Activated CD8-positive, alpha-beta memory T cell treated with anti-CD3 and anti-CD28 coated beads, Interleukin-2, amount 50 U/mL, for 24 hours (primary cell): ENCODE results near the gene PCDHA11.
"Not testable (repeated sequence)": the region's sequence is repeated elsewhere in the genome, so short reads cannot be mapped to it uniquely, and the experiment has no call there.

ENCODE experiments used
- DNase-seq: peaks from one replicate; pipeline ENCODE4 v3.0.0-alpha.2; 2020; ENCODE audit errors: extremely low read depth

PCDHA11 gene

GRCh38 chr5:140848139-140849102 is 20.3 kb upstream of the PCDHA11 start, which contains the start of gene PCDHA9:
Gene PCDHA9 (plus strand): TSS chr5:140848382. CDS start chr5:140848496, 114 bp downstream.
- DNase-seq = not testable (repeated sequence)

- not testable (repeated sequence) for DNase-seq
Measured at GRCh38 chr5:140849831-140850634, 18.7 kb upstream of the PCDHA11 start.

- no peak for DNase-seq
Measured at GRCh38 chr5:140855772-140856674, 12.7 kb upstream of the PCDHA11 start, which contains the start of gene PCDHA10. Gene PCDHA10 (plus strand): TSS chr5:140855897. CDS start chr5:140856049, 152 bp downstream.

- no peak for DNase-seq
Measured at GRCh38 chr5:140857177-140857986, 11.4 kb upstream of the PCDHA11 start.

GRCh38 chr5:140857987-140858240 is 10.8 kb upstream of the PCDHA11 start:
- no peak for DNase-seq

- no peak for DNase-seq
Measured at GRCh38 chr5:140862441-140863295, 6.1 kb upstream of the PCDHA11 start.

- no peak for DNase-seq
Measured at GRCh38 chr5:140869555-140869886, 764 bp downstream of the PCDHA11 start.

GRCh38 chr5:140870221-140871201 is 1.8 kb downstream of the PCDHA11 start:
- no peak for DNase-seq

GRCh38 chr5:140875085-140876065 is 6.6 kb downstream of the PCDHA11 start, which contains the start of gene PCDHA12:
Gene PCDHA12 (plus strand): TSS chr5:140875308. CDS start chr5:140875473, 165 bp downstream.
- no peak for DNase-seq

GRCh38 chr5:140876541-140877261 is 7.9 kb downstream of the PCDHA11 start:
- DNase-seq = not testable (repeated sequence)

GRCh38 chr5:140877262-140877581 is 8.5 kb downstream of the PCDHA11 start:
- no peak for DNase-seq

GRCh38 chr5:140881889-140882590 is 13.3 kb downstream of the PCDHA11 start, which contains the start of gene PCDHA13:
Gene PCDHA13 (plus strand): TSS chr5:140882124. CDS start chr5:140882269, 145 bp downstream.
- DNase-seq = no peak

- DNase-seq = no peak
Measured at GRCh38 chr5:140882591-140882899, 13.8 kb downstream of the PCDHA11 start.

- DNase-seq = no peak
Measured at GRCh38 chr5:140883373-140883772, 14.6 kb downstream of the PCDHA11 start.

- DNase-seq = no peak
Measured at GRCh38 chr5:140883927-140884697, 15.4 kb downstream of the PCDHA11 start.
